Tibial artery (tissue), 4 donors: ENCODE measurements around the gene BDP1.
"Not testable (repeated sequence)": the region's sequence is repeated elsewhere in the genome, so short reads cannot be mapped to it uniquely, and the experiment has no call there.

ENCODE experiments used
- DNase-seq, 2 donors: peaks; one replicate each; pipeline ENCODE4 v3.0.0-alpha.2; 2019
- H3K27ac ChIP-seq, 2 donors: fragments of 200-600 bp; sonication (generic) in 1 of 2; 1 replicate in 1 of 2; 2 replicates in 1 of 2; pipeline ENCODE4 v1.5.1; 2018 to 2019; ENCODE audit warnings: mild to moderate bottlenecking in 1 of 2
- H3K27me3 ChIP-seq, 2 donors: fragments of 200-600 bp; sonication (generic) in 1 of 2; one replicate each; pipeline versions ENCODE4 v1.5.1 to v1.6.0; 2016 to 2019
- H3K36me3 ChIP-seq, 3 donors: fragments of 200-600 bp; sonication (generic) in 2 of 3; one replicate each; pipeline ENCODE4 v1.5.1; 2016 to 2019; ENCODE audit warnings: mild to moderate bottlenecking in 2 of 3
- H3K4me1 ChIP-seq, 4 donors: fragments of 200-600 bp; sonication (generic) in 2 of 4; 1 replicate in 3 of 4; 2 replicates in 1 of 4; pipeline ENCODE4 v1.5.1; 2016 to 2019
- H3K4me3 ChIP-seq, 2 donors: fragments of 200-600 bp; sonication (generic) in 1 of 2; 1 replicate in 1 of 2; 2 replicates in 1 of 2; pipeline ENCODE4 v1.5.1; 2018 to 2019; ENCODE audit warnings: mild to moderate bottlenecking in 2 of 2
- H3K9me3 ChIP-seq, 3 donors: fragments of 200-600 bp; sonication (generic) in 1 of 3; one replicate each; pipeline ENCODE4 v1.5.1; 2016 to 2019
- CTCF ChIP-seq, 2 experiments: fragments of 200-600 bp in 1 of 2; fragments of 450-650 bp in 1 of 2; IDR thresholded peaks; one replicate each; pipeline ENCODE4 v1.5.1; 2017 to 2019; ENCODE audit warnings: antibody characterized with exemption in 2 of 2, mild to moderate bottlenecking in 1 of 2, moderate library complexity in 1 of 2
- intact Hi-C: fragments of 100-400 bp; cut with DNase I; formaldehyde crosslinking; loops from one replicate; pipeline ENCODE4 v1.15.0; 2023; ENCODE audit warnings: low total_unique reads

Gene BDP1

GRCh38 chr5:71445015-71445414 lies 10.4 kb upstream of the BDP1 start:
- H3K4me1 ChIP-seq, DNase-seq, H3K27ac ChIP-seq, H3K27me3 ChIP-seq, H3K4me3 ChIP-seq, H3K36me3 ChIP-seq, intact Hi-C loops, H3K9me3 ChIP-seq: not testable (repeated sequence)

- H3K27me3 ChIP-seq, intact Hi-C loops, H3K4me1 ChIP-seq, H3K36me3 ChIP-seq, DNase-seq, H3K9me3 ChIP-seq, H3K4me3 ChIP-seq, H3K27ac ChIP-seq: not testable (repeated sequence)
Measured at GRCh38 chr5:71445523-71446152, 9.8 kb upstream of the BDP1 start.

GRCh38 chr5:71446540-71447216 lies 8.8 kb upstream of the BDP1 start:
- DNase-seq, H3K4me1 ChIP-seq, H3K27me3 ChIP-seq, intact Hi-C loops, H3K27ac ChIP-seq, H3K9me3 ChIP-seq, H3K4me3 ChIP-seq, H3K36me3 ChIP-seq: not testable (repeated sequence)

GRCh38 chr5:71447218-71447808 lies 8.1 kb upstream of the BDP1 start:
- H3K27me3 ChIP-seq, intact Hi-C loops, DNase-seq: not testable (repeated sequence)

GRCh38 chr5:71452876-71453275 lies 2.6 kb upstream of the BDP1 start:
- TF ChIP-seq CTCF (IDR thresholded peaks at IDR 0.05), result no peak
- intact Hi-C loops, result no loop called here
- H3K27ac ChIP-seq, result no peak overlapping the region
- no peak for DNase-seq
- no peak overlapping the region for H3K4me3 ChIP-seq
- peaks cover 0 to 7% of the 10 kb centered on the region in 2 donors for H3K27me3 ChIP-seq
- peaks cover 0 to 16% (median 6%) of the 10 kb centered on the region in 4 donors for H3K4me1 ChIP-seq
- H3K36me3 ChIP-seq, result no peaks in the 10 kb centered on the region
- H3K9me3 ChIP-seq, result no peaks in the 10 kb centered on the region

More at GRCh38 chr5:71447218-71447808, 8.1 kb upstream of the BDP1 start:
- H3K27ac ChIP-seq, H3K4me1 ChIP-seq, H3K9me3 ChIP-seq, H3K36me3 ChIP-seq, H3K4me3 ChIP-seq: not testable (repeated sequence)
- peak; percentile 13 to 22 for TF ChIP-seq CTCF (IDR thresholded peaks at IDR 0.05)

- H3K4me1 ChIP-seq, result peaks cover 0 to 17% (median 6%) of the 10 kb centered on the region in 4 donors
Measured at GRCh38 chr5:71454913-71455312, 538 bp upstream of the BDP1 start.

More at GRCh38 chr5:71454913-71455312, 538 bp upstream of the BDP1 start:
- DNase-seq, result no peak
- H3K27ac ChIP-seq, result peak overlapping the region; percentile 85 to 93
- TF ChIP-seq CTCF (IDR thresholded peaks at IDR 0.05), result no peak
- intact Hi-C loops, result no loop called here
- peaks cover 7 to 13% (median 10%) of the 10 kb centered on the region in 3 donors for H3K36me3 ChIP-seq
- H3K27me3 ChIP-seq, result peaks cover 0 to 7% of the 10 kb centered on the region in 2 donors
- H3K4me3 ChIP-seq, result peak overlapping the region; percentile 85 to 89
- no peaks in the 10 kb centered on the region for H3K9me3 ChIP-seq
